Neuron (in vitro differentiated cells): ENCODE measurements around the gene NPY4R.
"Not testable (repeated sequence)": the region's sequence is repeated elsewhere in the genome, so short reads cannot be mapped to it uniquely, and the experiment has no call there.

Source experiments
- H2AFZ ChIP-seq: one replicate; pipeline ENCODE4 v1.6.1; 2013; ENCODE audit warnings: low read depth, mild to moderate bottlenecking, inconsistent platforms, low read length, moderate library complexity
- H3K27me3 ChIP-seq: one replicate; pipeline ENCODE4 v1.6.1; 2013; ENCODE audit warnings: low read length; ENCODE audit not compliant: insufficient read depth
- H3K36me3 ChIP-seq: one replicate; pipeline ENCODE4 v1.6.1; 2013; ENCODE audit warnings: low read length; ENCODE audit not compliant: insufficient read depth
- H3K4me1 ChIP-seq: one replicate; pipeline ENCODE4 v1.6.1; 2013; ENCODE audit warnings: low read length; ENCODE audit not compliant: insufficient read depth
- H3K4me3 ChIP-seq: 2 replicates; pipeline ENCODE4 v1.5.1; 2013; ENCODE audit warnings: mild to moderate bottlenecking, low read length, moderate library complexity
- H3K9me3 ChIP-seq: one replicate; pipeline ENCODE4 v1.6.1; 2013; ENCODE audit warnings: low read length

Gene NPY4R

GRCh38 chr10:46486459-46486858, 20.7 kb upstream of the NPY4R start:
- H2AFZ ChIP-seq, H3K4me1 ChIP-seq, H3K27me3 ChIP-seq, H3K9me3 ChIP-seq, H3K4me3 ChIP-seq, H3K36me3 ChIP-seq: not testable (repeated sequence)

GRCh38 chr10:46474746-46475320, 9.1 kb upstream of the NPY4R start:
- H2AFZ ChIP-seq, H3K27me3 ChIP-seq, H3K4me1 ChIP-seq, H3K4me3 ChIP-seq, H3K9me3 ChIP-seq, H3K36me3 ChIP-seq: not testable (repeated sequence)

DNA sequence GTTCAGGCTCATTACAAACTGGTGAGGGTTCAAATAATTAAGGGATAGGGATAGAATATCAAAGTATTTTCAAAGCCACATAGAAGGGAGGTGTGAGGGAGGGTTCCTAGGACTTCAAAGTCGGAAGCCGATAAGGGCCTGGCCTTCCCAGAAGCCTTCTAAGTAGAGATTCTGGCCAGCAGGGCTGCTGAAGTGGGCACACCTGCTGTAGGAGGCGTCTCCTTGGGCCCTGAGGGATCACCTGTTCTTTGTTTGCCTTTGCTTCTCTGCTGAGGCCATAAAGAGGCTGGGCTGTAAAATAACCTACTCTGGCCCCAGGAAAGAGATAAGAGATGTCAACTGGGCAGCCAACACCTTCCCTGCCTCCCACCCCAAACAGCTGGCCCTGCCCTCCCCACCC, 8.0 kb upstream of the NPY4R start:
- not testable (repeated sequence) for H3K9me3 ChIP-seq, H3K4me1 ChIP-seq, H3K4me3 ChIP-seq, H3K36me3 ChIP-seq, H2AFZ ChIP-seq, H3K27me3 ChIP-seq

GRCh38 chr10:46470134-46470533, 4.4 kb upstream of the NPY4R start:
- not testable (repeated sequence) for H3K9me3 ChIP-seq, H3K4me3 ChIP-seq, H3K4me1 ChIP-seq, H2AFZ ChIP-seq, H3K27me3 ChIP-seq, H3K36me3 ChIP-seq

GRCh38 chr10:46468119-46468809, 2.5 kb upstream of the NPY4R start:
- H3K27me3 ChIP-seq, H3K36me3 ChIP-seq, H3K4me3 ChIP-seq, H3K9me3 ChIP-seq, H2AFZ ChIP-seq, H3K4me1 ChIP-seq: not testable (repeated sequence)

DNA sequence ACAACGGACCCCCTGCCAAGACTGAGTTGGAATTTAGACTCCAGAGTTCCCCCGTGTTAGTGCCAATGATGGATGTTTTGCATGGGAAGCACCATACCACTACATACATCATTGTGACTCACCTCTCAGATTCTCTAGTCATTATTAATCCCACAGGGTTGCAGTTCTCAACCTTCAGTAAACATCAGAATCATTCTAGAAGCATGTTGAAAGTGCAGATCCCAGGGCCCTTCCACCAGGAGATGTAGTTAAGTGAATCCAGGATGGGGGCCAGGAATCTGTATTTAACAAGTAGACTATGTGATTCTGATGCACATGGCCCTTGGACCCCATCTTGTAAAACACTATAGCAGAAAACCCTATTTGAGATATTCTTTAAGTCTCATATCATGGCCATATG, 2.1 kb downstream of the NPY4R start:
- not testable (repeated sequence) for H3K4me1 ChIP-seq, H3K9me3 ChIP-seq, H3K4me3 ChIP-seq, H3K36me3 ChIP-seq, H2AFZ ChIP-seq, H3K27me3 ChIP-seq

DNA sequence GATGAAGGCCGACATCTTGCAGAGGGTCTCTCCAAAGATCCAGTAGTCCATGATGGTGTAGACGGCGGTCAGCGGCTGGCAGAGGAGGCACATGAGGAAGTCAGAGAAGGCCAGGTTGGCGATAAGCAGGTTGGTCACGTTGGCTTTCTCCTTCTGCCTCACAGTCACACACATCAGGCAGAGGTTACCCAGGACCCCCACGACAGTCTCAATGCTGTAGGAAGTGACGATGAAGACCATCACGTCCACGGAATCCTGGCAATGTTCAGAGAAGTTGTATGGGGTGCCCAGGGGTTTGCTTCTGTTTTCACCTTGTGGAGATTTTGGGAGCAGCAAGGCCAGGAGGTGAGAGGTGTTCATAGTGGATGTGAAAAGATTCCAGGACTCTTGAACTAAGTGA, 3.5 kb downstream of the NPY4R start:
- H3K4me1 ChIP-seq, H3K9me3 ChIP-seq, H3K4me3 ChIP-seq, H3K27me3 ChIP-seq, H3K36me3 ChIP-seq, H2AFZ ChIP-seq: not testable (repeated sequence)

DNA sequence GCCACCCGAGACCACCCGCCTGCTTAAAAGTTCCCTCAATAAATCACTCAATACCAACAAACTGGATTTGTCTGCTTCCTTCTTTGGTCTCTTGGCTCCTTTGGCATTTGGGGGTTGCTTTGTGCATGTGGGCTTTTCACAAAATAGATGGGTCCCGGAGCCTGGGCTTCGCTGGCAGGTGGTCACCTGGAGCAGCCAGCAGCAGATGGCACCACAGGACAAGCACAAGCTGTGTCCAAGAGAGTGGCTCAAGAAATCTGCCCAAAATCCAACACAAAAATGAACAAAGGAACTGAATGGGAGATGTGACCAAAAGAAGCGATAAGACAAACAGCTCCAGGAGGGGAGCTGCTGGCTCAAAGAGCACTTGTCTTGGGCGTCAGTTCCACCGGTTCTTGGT, 6.2 kb downstream of the NPY4R start:
- not testable (repeated sequence) for H3K9me3 ChIP-seq, H3K36me3 ChIP-seq, H3K4me1 ChIP-seq, H3K27me3 ChIP-seq, H2AFZ ChIP-seq, H3K4me3 ChIP-seq

DNA sequence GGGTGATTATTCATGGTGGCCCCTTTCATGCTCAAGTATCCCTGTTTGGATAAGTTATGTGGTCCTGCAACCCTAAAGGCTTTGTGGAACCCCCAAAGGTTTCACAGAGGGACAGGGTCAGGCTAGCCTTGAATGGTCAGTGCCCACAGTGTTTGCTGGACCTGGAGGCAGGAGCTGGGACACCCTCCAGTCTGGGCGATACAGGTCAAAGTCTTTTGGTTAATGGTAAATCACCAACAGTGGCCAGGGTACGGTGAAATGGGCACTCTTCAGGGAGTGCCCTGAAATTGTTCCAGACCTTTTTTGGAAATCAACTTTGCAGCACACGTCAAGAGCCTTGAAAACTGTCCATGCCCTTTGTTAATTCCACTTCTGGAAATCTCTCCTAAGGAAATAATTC, 8.7 kb downstream of the NPY4R start:
- not testable (repeated sequence) for H3K36me3 ChIP-seq, H3K4me1 ChIP-seq, H2AFZ ChIP-seq, H3K27me3 ChIP-seq, H3K4me3 ChIP-seq, H3K9me3 ChIP-seq

DNA sequence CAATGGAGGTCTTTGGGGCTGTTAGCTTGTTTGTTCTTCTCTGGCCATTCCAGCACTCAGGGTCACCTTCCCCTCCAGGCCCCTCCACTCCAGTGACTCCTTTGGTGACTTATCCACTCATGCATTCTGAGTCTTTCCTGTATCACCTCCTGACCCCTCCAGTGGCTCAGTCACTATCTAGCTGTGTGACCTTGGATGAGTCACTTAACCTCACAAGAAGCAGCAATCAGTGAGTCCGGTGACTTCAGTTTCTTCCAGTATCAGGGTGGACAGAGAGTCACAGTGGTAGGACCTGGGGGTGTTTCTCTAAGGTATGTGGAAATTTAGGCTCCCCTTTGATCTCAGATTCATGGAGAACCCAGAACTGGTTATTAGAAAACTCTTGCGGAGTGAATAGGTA, 9.8 kb downstream of the NPY4R start:
- H3K36me3 ChIP-seq, H3K4me3 ChIP-seq, H2AFZ ChIP-seq: not testable (repeated sequence)

GRCh38 chr10:46451365-46451764, 14.4 kb downstream of the NPY4R start:
- H3K4me3 ChIP-seq, H3K36me3 ChIP-seq, H3K4me1 ChIP-seq, H3K9me3 ChIP-seq, H2AFZ ChIP-seq, H3K27me3 ChIP-seq: not testable (repeated sequence)

More for the DNA sequence above, 9.8 kb downstream of the NPY4R start:
- not testable (repeated sequence) for H3K9me3 ChIP-seq, H3K27me3 ChIP-seq, H3K4me1 ChIP-seq

DNA sequence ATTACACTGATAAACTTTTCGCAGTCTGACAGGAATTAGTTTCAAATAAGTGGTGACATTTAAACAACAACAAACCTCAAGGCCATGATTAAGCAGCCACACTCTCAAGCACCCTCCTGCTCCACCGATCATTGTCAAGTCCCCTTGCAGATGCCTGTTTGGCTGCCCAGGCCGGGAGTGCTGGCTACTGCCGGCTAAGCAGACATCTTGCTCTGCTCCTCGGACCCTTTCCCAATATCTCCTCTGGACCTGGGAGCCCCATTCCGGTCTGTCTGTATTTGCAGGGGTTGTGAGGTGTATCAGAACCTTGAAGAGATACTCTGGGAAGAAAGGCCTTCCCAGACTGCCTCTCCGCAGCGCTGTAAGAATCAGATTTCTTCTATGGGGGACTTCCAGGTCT, 14.9 kb downstream of the NPY4R start:
- not testable (repeated sequence) for H2AFZ ChIP-seq, H3K9me3 ChIP-seq, H3K27me3 ChIP-seq, H3K36me3 ChIP-seq, H3K4me1 ChIP-seq, H3K4me3 ChIP-seq

DNA sequence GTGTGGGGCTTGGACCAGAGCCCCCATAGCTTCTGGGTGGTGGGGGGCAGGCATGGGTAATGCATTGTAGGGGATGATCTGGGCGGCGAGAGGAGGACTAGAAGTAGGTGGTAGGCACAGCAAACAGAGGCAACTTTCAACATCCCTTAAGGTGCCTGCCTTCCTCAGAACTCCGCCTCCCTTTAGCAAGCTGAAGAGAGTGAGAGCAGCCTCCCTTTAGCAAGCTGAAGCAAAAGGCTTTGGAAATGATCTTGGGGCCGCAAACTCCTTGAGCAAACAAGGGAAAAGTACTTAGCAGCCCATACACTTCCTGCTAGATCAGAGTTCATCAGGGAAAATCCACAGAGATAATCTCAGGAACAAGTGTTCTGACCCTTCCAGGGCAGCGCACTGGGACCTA, 18.3 kb downstream of the NPY4R start:
- H3K4me3 ChIP-seq, H3K4me1 ChIP-seq, H3K27me3 ChIP-seq: not testable (repeated sequence)

DNA sequence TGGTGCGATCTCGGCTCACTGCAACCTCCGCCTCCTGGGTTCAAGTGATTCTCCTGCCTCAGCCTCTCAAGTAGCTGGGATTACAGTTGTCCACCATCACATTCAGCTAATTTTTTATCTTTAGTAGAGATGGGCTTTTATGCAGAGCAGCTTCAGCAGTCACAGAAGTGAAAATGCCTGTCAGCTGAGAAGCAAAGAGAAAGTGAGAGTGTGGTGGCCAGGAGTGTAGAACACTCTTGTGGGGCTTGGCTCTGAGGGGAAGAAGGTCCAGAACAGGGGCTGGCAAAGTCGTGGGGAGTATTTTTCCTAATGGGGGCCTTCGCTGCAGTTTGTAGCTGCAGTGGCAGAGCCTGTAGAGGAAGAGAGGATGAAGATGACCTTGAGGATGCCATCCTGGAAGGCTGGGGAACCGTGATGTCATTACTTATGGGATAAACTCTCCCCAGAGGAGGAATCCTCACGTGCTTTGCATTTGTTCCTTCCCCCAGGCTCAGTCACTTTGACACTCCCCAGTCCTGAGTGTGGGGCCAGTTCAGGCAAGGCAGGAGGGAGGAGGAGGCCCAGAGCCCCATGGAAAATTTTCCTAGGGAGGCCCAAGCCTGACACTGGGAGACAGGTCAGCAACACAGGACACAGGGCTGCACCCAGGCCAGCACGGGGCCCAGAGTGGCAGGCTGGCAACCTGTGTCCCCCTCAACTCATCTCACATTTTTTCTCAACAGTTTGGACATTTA, 20.2 kb downstream of the NPY4R start:
- not testable (repeated sequence) for H3K36me3 ChIP-seq, H3K4me1 ChIP-seq, H3K27me3 ChIP-seq, H3K4me3 ChIP-seq, H3K9me3 ChIP-seq, H2AFZ ChIP-seq

More for the DNA sequence above, 18.3 kb downstream of the NPY4R start:
- not testable (repeated sequence) for H2AFZ ChIP-seq, H3K36me3 ChIP-seq, H3K9me3 ChIP-seq
